ENCODE measurements around the gene CEP112. TPM values are rescaled to one million over a fixed set of nuclear protein-coding genes. Genes with fewer than 3 reads are reported as not detected.

CEP112 gene
- total and polyA plus RNA-seq, 2 of the 13 experiments (the other 11 are each of a cell fraction or from before 2014, with no cell fraction given), result 1.2 to 3.4 TPM

- TF ChIP-seq, protein P1, sequence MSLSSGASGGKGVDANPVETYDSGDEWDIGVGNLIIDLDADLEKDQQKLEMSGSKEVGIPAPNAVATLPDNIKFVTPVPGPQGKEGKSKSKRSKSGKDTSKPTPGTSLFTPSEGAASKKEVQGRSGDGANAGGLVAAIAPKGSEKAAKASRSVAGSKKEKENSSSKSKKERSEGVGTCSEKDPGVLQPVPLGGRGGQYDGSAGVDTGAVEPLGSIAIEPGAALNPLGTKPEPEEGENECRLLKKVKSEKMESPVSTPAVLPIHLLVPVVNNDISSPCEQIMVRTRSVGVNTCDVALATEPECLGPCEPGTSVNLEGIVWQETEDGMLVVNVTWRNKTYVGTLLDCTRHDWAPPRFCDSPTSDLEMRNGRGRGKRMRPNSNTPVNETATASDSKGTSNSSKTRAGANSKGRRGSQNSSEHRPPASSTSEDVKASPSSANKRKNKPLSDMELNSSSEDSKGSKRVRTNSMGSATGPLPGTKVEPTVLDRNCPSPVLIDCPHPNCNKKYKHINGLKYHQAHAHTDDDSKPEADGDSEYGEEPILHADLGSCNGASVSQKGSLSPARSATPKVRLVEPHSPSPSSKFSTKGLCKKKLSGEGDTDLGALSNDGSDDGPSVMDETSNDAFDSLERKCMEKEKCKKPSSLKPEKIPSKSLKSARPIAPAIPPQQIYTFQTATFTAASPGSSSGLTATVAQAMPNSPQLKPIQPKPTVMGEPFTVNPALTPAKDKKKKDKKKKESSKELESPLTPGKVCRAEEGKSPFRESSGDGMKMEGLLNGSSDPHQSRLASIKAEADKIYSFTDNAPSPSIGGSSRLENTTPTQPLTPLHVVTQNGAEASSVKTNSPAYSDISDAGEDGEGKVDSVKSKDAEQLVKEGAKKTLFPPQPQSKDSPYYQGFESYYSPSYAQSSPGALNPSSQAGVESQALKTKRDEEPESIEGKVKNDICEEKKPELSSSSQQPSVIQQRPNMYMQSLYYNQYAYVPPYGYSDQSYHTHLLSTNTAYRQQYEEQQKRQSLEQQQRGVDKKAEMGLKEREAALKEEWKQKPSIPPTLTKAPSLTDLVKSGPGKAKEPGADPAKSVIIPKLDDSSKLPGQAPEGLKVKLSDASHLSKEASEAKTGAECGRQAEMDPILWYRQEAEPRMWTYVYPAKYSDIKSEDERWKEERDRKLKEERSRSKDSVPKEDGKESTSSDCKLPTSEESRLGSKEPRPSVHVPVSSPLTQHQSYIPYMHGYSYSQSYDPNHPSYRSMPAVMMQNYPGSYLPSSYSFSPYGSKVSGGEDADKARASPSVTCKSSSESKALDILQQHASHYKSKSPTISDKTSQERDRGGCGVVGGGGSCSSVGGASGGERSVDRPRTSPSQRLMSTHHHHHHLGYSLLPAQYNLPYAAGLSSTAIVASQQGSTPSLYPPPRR (CRISPR knock-in tag; IDR thresholded peaks at IDR 0.05; ENCODE audit: borderline replicate concordance), result 0 out of 2 replicates have a peak, but pooled peaks have one; percentile 19
- TF ChIP-seq AFF4 (CRISPR knock-in tag; IDR thresholded peaks at IDR 0.05), result no peak
- TF ChIP-seq ZNF614 (CRISPR knock-in tag; IDR thresholded peaks at IDR 0.05; ENCODE audit: borderline replicate concordance), result 0 out of 2 replicates have a peak, but pooled peaks have one; percentile 7
- no peak for TF ChIP-seq ZNF451 (CRISPR knock-in tag; IDR thresholded peaks at IDR 0.05)
- TF ChIP-seq HMGXB4 (CRISPR knock-in tag; IDR thresholded peaks at IDR 0.05; ENCODE audit: borderline replicate concordance in 1 of 2, low read depth in 1 of 2), result 0 out of 4 replicates have a peak, but pooled peaks of 1 of the 2 experiments have one; percentile 6
- TF ChIP-seq RARG (CRISPR knock-in tag; IDR thresholded peaks at IDR 0.05; ENCODE audit: low read depth), result no peak
- TF ChIP-seq ZNF670 (CRISPR knock-in tag; IDR thresholded peaks at IDR 0.05; ENCODE audit: borderline replicate concordance), result 0 out of 2 replicates have a peak, but pooled peaks have one; percentile 7
- TF ChIP-seq ZNF878 (CRISPR knock-in tag; IDR thresholded peaks at IDR 0.05), result peak; percentile 64; the same call in 1 of the 2 replicates
- TF ChIP-seq, protein P2, sequence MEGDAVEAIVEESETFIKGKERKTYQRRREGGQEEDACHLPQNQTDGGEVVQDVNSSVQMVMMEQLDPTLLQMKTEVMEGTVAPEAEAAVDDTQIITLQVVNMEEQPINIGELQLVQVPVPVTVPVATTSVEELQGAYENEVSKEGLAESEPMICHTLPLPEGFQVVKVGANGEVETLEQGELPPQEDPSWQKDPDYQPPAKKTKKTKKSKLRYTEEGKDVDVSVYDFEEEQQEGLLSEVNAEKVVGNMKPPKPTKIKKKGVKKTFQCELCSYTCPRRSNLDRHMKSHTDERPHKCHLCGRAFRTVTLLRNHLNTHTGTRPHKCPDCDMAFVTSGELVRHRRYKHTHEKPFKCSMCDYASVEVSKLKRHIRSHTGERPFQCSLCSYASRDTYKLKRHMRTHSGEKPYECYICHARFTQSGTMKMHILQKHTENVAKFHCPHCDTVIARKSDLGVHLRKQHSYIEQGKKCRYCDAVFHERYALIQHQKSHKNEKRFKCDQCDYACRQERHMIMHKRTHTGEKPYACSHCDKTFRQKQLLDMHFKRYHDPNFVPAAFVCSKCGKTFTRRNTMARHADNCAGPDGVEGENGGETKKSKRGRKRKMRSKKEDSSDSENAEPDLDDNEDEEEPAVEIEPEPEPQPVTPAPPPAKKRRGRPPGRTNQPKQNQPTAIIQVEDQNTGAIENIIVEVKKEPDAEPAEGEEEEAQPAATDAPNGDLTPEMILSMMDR (CRISPR knock-in tag; IDR thresholded peaks at IDR 0.05), result no peak
- 0 out of 2 replicates have a peak, but pooled peaks have one; percentile 19 for TF ChIP-seq ARNTL (CRISPR knock-in tag; IDR thresholded peaks at IDR 0.05)
- TF ChIP-seq ZNF501 (CRISPR knock-in tag; IDR thresholded peaks at IDR 0.05), result 0 out of 2 replicates have a peak, but pooled peaks have one; percentile 19
These were observed 563.3 kb downstream of the CEP112 start (continued) for GRCh38 chr17:65628644-65629036.

All from HepG2 (cell line).